B cell (primary cell): Measurements from ENCODE around the gene HMGN3. TPM values are rescaled to one million over a fixed set of nuclear protein-coding genes. Genes with fewer than 3 reads are reported as not detected.

ENCODE experiments used
- ATAC-seq: fragments of 200-7000 bp; cut with Tn5 transposase; one replicate; pipeline ENCODE4 v1.10.0; 2021; ENCODE audit warnings: low read depth, mild to moderate bottlenecking, moderate number of reproducible peaks, moderate library complexity
- CTCF ChIA-PET: fragments of 350-600 bp; sonication (Branson Sonifier 250); formaldehyde crosslinking; loops from one replicate; lab custom pipeline; 2021; ENCODE audit warnings: antibody characterized with exemption, inconsistent platforms; lab: Charles Lee
- POLR2A ChIA-PET: fragments of 350-600 bp; sonication (Branson Sonifier 250); formaldehyde crosslinking; loops from one replicate; lab custom pipeline; 2021; ENCODE audit warnings: antibody characterized with exemption; lab: Charles Lee
- DNase-seq: peaks from one replicate; pipeline ENCODE4 v3.0.0; 2013
- H2AFZ ChIP-seq: 2 replicates; pipeline ENCODE4 v1.6.1; 2012; ENCODE audit warnings: mild to moderate bottlenecking, low read depth, low read length; ENCODE audit not compliant: insufficient read depth, poor library complexity, severe bottlenecking
- H3K27ac ChIP-seq, 2 donors: 1 replicate in 1 of 2; 2 replicates in 1 of 2; pipeline ENCODE4 v1.5.1; 2012 to 2013; ENCODE audit warnings: low read length in 2 of 2, mild to moderate bottlenecking in 2 of 2, moderate library complexity in 1 of 2
- H3K27me3 ChIP-seq, 4 experiments: fragments of 200-600 bp in 1 of 4; sonication (generic) in 1 of 4; replicated peaks in 1 of 4; 1 replicate in 2 of 4; 2 replicates in 2 of 4; pipeline versions ENCODE4 v1.6.1 to v1.7.0; 2013 to 2016; ENCODE audit warnings: low read length in 3 of 4, mild to moderate bottlenecking in 2 of 4, mixed read lengths in 1 of 4, moderate library complexity in 1 of 4; ENCODE audit not compliant: insufficient read depth in 4 of 4, control insufficient read depth in 3 of 4; ENCODE audit errors: control extremely low read depth in 1 of 4
- H3K36me3 ChIP-seq, 2 experiments: replicated peaks in 1 of 2; 1 replicate in 1 of 2; 2 replicates in 1 of 2; pipeline versions ENCODE4 v1.6.1 to v1.7.1; 2013; ENCODE audit warnings: low read length in 1 of 2; ENCODE audit not compliant: insufficient read depth in 2 of 2, control insufficient read depth in 1 of 2; ENCODE audit errors: control extremely low read depth in 1 of 2, extremely low read depth in 1 of 2
- H3K4me1 ChIP-seq, 2 donors: fragments of 200-600 bp in 1 of 2; sonication (generic) in 1 of 2; 1 replicate in 1 of 2; 2 replicates in 1 of 2; pipeline versions ENCODE4 v1.5.1 to v1.6.1; 2013 to 2017; ENCODE audit warnings: low read length in 2 of 2; ENCODE audit not compliant: control insufficient read depth in 2 of 2, insufficient read depth in 2 of 2
- H3K4me2 ChIP-seq: replicated peaks from 2 replicates; pipeline ENCODE3; 2012; ENCODE audit warnings: mild to moderate bottlenecking, low read depth, low read length; ENCODE audit not compliant: poor library complexity, severe bottlenecking
- H3K4me3 ChIP-seq, 5 experiments: fragments of 200-600 bp in 1 of 5; sonication (generic) in 1 of 5; 1 replicate in 3 of 5; 2 replicates in 2 of 5; pipeline versions ENCODE4 v1.5.1 to v1.7.0; 2011 to 2016; ENCODE audit warnings: low read length in 4 of 5, mild to moderate bottlenecking in 4 of 5, low read depth in 2 of 5, control low read depth in 1 of 5, moderate library complexity in 1 of 5; ENCODE audit not compliant: insufficient read depth in 1 of 5; ENCODE audit errors: control extremely low read depth in 1 of 5, extremely low read depth in 1 of 5
- H3K79me2 ChIP-seq: fragments of 200-600 bp; sonication (generic); one replicate; pipeline ENCODE4 v1.6.0; 2016; ENCODE audit warnings: low read length; ENCODE audit not compliant: control insufficient read depth, insufficient read depth
- H3K9ac ChIP-seq: fragments of 200-600 bp; sonication (generic); 2 replicates; pipeline ENCODE4 v1.6.1; 2017; ENCODE audit warnings: mild to moderate bottlenecking, low read length, moderate library complexity
- H3K9me3 ChIP-seq, 3 donors: one replicate each; pipeline versions ENCODE4 v1.6.1 to v1.7.1; 2013; ENCODE audit warnings: low read length in 2 of 3; ENCODE audit not compliant: control insufficient read depth in 2 of 3, insufficient read depth in 1 of 3; ENCODE audit errors: control extremely low read depth in 1 of 3
- H4K20me1 ChIP-seq: 2 replicates; pipeline ENCODE4 v1.6.0; 2012; ENCODE audit warnings: mild to moderate bottlenecking, low read length; ENCODE audit not compliant: insufficient read depth, control insufficient read depth, poor library complexity, severe bottlenecking
- H3K27ac Mint-ChIP-seq: one replicate; pipeline ENCODE4 v1.8.0; 2021; ENCODE audit warnings: mixed read lengths
- H3K27me3 Mint-ChIP-seq: one replicate; pipeline ENCODE4 v1.8.0; 2021; ENCODE audit warnings: mixed read lengths
- H3K4me1 Mint-ChIP-seq: one replicate; pipeline ENCODE4 v1.8.0; 2021; ENCODE audit warnings: mixed read lengths
- H3K4me3 Mint-ChIP-seq: one replicate; pipeline ENCODE4 v1.8.0; 2021; ENCODE audit warnings: mixed read lengths
- H3K9me3 Mint-ChIP-seq: one replicate; pipeline ENCODE4 v1.8.0; 2022; ENCODE audit warnings: mixed read lengths; ENCODE audit not compliant: insufficient read depth
- CTCF ChIP-seq: fragments of 200-600 bp; IDR thresholded peaks from one replicate; pipeline ENCODE4 v1.8.0; 2022; ENCODE audit warnings: antibody characterized with exemption, mild to moderate bottlenecking
- EZH2 ChIP-seq: IDR thresholded peaks from 2 replicates; pipeline ENCODE4 v1.6.1; 2012; ENCODE audit warnings: borderline replicate concordance, low read depth, mild to moderate bottlenecking, moderate library complexity, low read length; ENCODE audit not compliant: insufficient read depth, poor library complexity, severe bottlenecking
- WGBS: methylation state at CpG from one replicate; pipeline ENCODE4 v1.1.5; 2013; ENCODE audit warnings: missing lambda C conversion rate; ENCODE audit not compliant: insufficient coverage; 5-methylcytosine and 5-hydroxymethylcytosine counted together
- intact Hi-C: fragments of 100-400 bp; cut with micrococcal nuclease; formaldehyde crosslinking; loops from one replicate; pipeline ENCODE4 v1.10.0; 2022
- polyA plus RNA-seq: library from polyadenylated mRNA; depleted of rRNA; stranded (reverse); fragments of >200 nt; gene quantifications from 2 replicates; pipeline ENCODE4 v1.2.3, GENCODE V29; 2012
- total RNA-seq, 2 donors: library from RNA; stranded (reverse); fragments of 120-200 nt in 1 of 2; gene quantifications; 1 replicate in 1 of 2; 2 replicates in 1 of 2; pipeline versions ENCODE4 v1.2.3 to v1.2.4, GENCODE V29; 2013 to 2022

The HMGN3 gene
- total and polyA plus RNA-seq, 2 donors (not counting 1 experiment from before 2014, with no cell fraction given): 40.1 to 44.3 TPM

- intact Hi-C loops: no loop called here
- H3K4me1 ChIP-seq: peaks cover 8 to 10% of the 10 kb centered on the region in 2 donors
- H3K4me3 ChIP-seq: no peak overlapping the region
- DNase-seq: peak; percentile 26
- H3K79me2 ChIP-seq: no peaks in the 10 kb centered on the region
- TF ChIP-seq CTCF (peak; percentile 42), EZH2 (no peak)
- H3K9me3 ChIP-seq: no peaks in the 10 kb centered on the region
- 89% methylated on average over 1 of the region's 2 CpGs for WGBS
- CTCF ChIA-PET: no interaction called here
- H3K4me2 ChIP-seq: no peak overlapping the region
- peaks cover 10% of the 10 kb centered on the region for H3K4me1 Mint-ChIP-seq
- H3K27ac ChIP-seq: no peak overlapping the region
- H3K27me3 ChIP-seq: no peaks in the 10 kb centered on the region
- H3K27me3 Mint-ChIP-seq: no peaks in the 10 kb centered on the region
- POLR2A ChIA-PET: no interaction called here
- H2AFZ ChIP-seq: peak overlapping the region; percentile 0
- H4K20me1 ChIP-seq: no peaks in the 10 kb centered on the region
- no peaks in the 10 kb centered on the region for H3K9me3 Mint-ChIP-seq
- H3K27ac Mint-ChIP-seq: no peak overlapping the region
- H3K9ac ChIP-seq: no peak overlapping the region
- no peak for ATAC-seq
- H3K4me3 Mint-ChIP-seq: no peak overlapping the region
- no peaks in the 10 kb centered on the region for H3K36me3 ChIP-seq
Measured at GRCh38 chr6:79250107-79250514, 15.6 kb upstream of the HMGN3 start.

GRCh38 chr6:79249136-79249535, 14.7 kb upstream of the HMGN3 start:
- no CpG with 5 or more reads among the region's 2 CpGs for WGBS
- no peak overlapping the region for H3K4me3 Mint-ChIP-seq
- intact Hi-C loops: no loop called here

More at GRCh38 chr6:79249136-79249535, 14.7 kb upstream of the HMGN3 start:
- ChIA-PET CTCF (no interaction called here), POLR2A (no interaction called here)
- Histone ChIP-seq H3K79me2 (no peaks in the 10 kb centered on the region), H3K4me1 (peaks cover 8 to 10% of the 10 kb centered on the region in 2 donors), H3K9me3 (no peaks in the 10 kb centered on the region), H3K4me3 (no peak overlapping the region), H3K27ac (no peak overlapping the region), H4K20me1 (no peaks in the 10 kb centered on the region), H3K36me3 (no peaks in the 10 kb centered on the region), H3K4me2 (no peak overlapping the region), H3K27me3 (no peaks in the 10 kb centered on the region), H2AFZ (no peak overlapping the region), H3K9ac (no peak overlapping the region)
- TF ChIP-seq CTCF (no peak), EZH2 (no peak)
- DNase-seq (no peak), ATAC-seq (no peak)
- H3K27ac Mint-ChIP-seq: no peak overlapping the region
- no peaks in the 10 kb centered on the region for H3K9me3 Mint-ChIP-seq
- H3K27me3 Mint-ChIP-seq: no peaks in the 10 kb centered on the region
- peaks cover 10% of the 10 kb centered on the region for H3K4me1 Mint-ChIP-seq
